ENCODE results near the gene NCR1. TPM values are rescaled to one million over a fixed set of nuclear protein-coding genes. Genes with fewer than 3 reads are reported as not detected.
"Not testable (repeated sequence)": the region's sequence is repeated elsewhere in the genome, so short reads cannot be mapped to it uniquely, and the experiment has no call there.

The NCR1 gene
- total RNA-seq, 4 donors from 2014 or later = 0.41 to 1.9 TPM; not detected in 2

DNA sequence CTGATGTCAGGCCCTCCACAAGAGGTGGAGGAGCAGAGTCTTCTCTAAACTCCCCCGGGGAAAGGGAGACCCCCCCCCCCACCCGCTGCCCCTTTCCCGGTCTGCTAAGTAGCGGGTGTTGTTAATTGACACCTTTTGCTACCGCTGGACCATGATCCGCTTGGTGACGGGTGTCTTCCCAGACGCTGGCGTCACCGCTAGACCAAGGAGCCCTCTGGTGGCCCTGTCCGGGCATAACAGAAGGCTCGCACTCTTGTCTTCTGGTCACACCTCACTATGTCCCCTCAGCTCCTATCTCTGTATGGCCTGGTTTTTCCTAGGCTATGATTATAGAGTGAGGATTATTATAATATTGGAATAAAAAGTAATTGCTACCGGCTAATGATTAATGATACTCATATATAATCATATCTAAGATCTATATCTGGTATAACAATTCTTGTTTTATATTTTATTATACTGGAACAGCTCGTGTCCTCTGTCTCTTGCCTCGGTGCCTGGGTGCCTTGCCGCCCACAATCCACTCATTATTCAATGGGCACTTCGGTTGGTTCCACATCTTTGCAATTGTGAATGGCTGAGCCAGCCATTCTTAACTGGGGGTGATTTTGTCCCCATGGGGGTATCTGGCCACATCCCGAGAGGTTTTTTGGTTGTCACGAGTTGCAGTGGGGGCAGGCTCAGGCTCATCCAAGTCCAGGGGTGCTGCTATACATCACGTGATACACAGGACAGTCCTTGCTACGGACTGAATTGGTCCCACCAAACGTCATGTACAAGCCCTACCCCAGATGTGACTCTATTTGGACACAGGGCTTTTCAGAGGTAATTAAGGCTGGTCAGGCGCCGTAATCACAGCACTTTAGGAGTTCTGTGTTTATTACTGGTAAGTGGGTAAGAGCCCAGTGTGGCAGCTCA is 14.0 kb downstream of the NCR1 start:
- TF ChIP-seq, protein P1, sequence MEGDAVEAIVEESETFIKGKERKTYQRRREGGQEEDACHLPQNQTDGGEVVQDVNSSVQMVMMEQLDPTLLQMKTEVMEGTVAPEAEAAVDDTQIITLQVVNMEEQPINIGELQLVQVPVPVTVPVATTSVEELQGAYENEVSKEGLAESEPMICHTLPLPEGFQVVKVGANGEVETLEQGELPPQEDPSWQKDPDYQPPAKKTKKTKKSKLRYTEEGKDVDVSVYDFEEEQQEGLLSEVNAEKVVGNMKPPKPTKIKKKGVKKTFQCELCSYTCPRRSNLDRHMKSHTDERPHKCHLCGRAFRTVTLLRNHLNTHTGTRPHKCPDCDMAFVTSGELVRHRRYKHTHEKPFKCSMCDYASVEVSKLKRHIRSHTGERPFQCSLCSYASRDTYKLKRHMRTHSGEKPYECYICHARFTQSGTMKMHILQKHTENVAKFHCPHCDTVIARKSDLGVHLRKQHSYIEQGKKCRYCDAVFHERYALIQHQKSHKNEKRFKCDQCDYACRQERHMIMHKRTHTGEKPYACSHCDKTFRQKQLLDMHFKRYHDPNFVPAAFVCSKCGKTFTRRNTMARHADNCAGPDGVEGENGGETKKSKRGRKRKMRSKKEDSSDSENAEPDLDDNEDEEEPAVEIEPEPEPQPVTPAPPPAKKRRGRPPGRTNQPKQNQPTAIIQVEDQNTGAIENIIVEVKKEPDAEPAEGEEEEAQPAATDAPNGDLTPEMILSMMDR (IDR thresholded peaks at IDR 0.05) = peak in 3 of 5 experiments; percentile 27 to 33 (median 30)
- DNase-seq; H3K4me1 ChIP-seq; H3K27me3 ChIP-seq; H3K9me3 ChIP-seq; H3K36me3 ChIP-seq; in situ Hi-C loops (cut with MboI; ENCODE audit: low pct_ligation_motif_present in 1 of 4, low pct_unique_long_range_greater_than_20kb in 1 of 4, low sequenced_read_pairs in 3 of 4); H3K27ac ChIP-seq; H3K4me3 ChIP-seq; intact Hi-C loops (cut with DNase I; ENCODE audit: low total_unique reads): not testable (repeated sequence)
- WGBS, 2 donors (ENCODE audit: low coverage in 1 of 2) = 52 to 56% methylated on average over 7 to 12 of the region's 24 CpGs

DNA sequence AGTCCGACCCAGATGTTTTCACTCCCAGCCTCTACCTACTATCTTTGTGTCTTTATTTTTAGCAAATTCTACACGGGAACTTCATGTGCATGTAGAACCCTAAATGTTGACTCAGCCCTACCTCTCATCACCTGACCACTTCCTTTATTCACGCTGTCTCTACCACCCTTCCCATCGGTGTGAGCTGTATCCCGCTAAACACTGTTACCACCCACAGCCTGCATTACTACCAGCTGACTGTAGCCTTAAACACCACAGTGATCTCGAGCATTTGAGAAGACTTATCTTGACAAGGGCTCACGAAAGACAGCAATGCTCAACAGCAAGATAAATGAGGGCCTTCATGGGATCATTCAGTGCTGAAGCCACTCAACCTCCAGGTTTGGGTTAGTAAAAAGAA is 15.1 kb downstream of the NCR1 start:
- Histone ChIP-seq H3K36me3 (no peaks in the 10 kb centered on the region), H3K9me3 (no peaks in the 10 kb centered on the region), H3K4me3 (no peak overlapping the region), H3K27ac (no peak overlapping the region), H3K4me1 (no peaks in the 10 kb centered on the region), H3K27me3 (peaks cover 3% of the 10 kb centered on the region)
- in situ Hi-C loops (cut with MboI; ENCODE audit: low pct_ligation_motif_present in 1 of 4, low pct_unique_long_range_greater_than_20kb in 1 of 4, low sequenced_read_pairs in 3 of 4) (no loop called here), intact Hi-C loops (cut with DNase I; ENCODE audit: low total_unique reads) (no loop called here)
- no peak for TF ChIP-seq POLR2AphosphoS5 (IDR thresholded peaks at IDR 0.05)
- TF ChIP-seq EP300 (IDR thresholded peaks at IDR 0.05; ENCODE audit: low read depth) = no peak
- TF ChIP-seq, protein P1 (IDR thresholded peaks at IDR 0.05) = no peak
- no peak for TF ChIP-seq POLR2A (IDR thresholded peaks at IDR 0.05)
- WGBS, 2 donors (ENCODE audit: low coverage in 1 of 2) = 61 to 66% methylated on average over 2 to 7 of the region's 7 CpGs
- DNase-seq = no peak

DNA sequence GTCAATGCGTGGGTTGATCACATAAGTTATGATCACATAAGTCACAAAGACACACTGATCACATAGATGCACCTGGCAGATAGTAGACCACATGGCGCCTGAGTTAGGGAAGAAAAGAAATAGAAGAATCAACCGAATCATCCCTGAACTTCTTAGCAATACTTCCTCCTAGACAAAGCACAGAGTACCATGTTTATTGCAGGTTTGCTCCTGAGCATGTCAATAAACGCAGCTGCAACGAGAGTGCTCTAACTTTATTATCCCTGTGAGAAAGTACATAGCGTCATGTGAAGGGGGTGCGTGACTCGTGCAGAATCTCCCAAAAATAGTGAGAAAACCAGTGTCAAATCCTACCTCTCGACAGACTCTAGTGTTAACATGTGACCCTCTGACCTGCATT is 17.3 kb downstream of the NCR1 start:
- Histone ChIP-seq H3K27ac (no peak overlapping the region), H3K4me1 (no peaks in the 10 kb centered on the region), H3K4me3 (no peak overlapping the region), H3K36me3 (no peaks in the 10 kb centered on the region), H3K27me3 (peaks cover 3% of the 10 kb centered on the region), H3K9me3 (no peaks in the 10 kb centered on the region)
- in situ Hi-C loops (cut with MboI; ENCODE audit: low pct_ligation_motif_present in 1 of 4, low pct_unique_long_range_greater_than_20kb in 1 of 4, low sequenced_read_pairs in 3 of 4) (no loop called here), intact Hi-C loops (cut with DNase I; ENCODE audit: low total_unique reads) (no loop called here)
- no peak for DNase-seq
- TF ChIP-seq POLR2AphosphoS5 (IDR thresholded peaks at IDR 0.05) (no peak), EP300 (IDR thresholded peaks at IDR 0.05; ENCODE audit: low read depth) (no peak), POLR2A (IDR thresholded peaks at IDR 0.05) (no peak)
- TF ChIP-seq, protein P1 (IDR thresholded peaks at IDR 0.05) = no peak
- 40 to 55% methylated on average over 6 to 9 of the region's 9 CpGs for WGBS, 2 donors (ENCODE audit: low coverage in 1 of 2)

DNA sequence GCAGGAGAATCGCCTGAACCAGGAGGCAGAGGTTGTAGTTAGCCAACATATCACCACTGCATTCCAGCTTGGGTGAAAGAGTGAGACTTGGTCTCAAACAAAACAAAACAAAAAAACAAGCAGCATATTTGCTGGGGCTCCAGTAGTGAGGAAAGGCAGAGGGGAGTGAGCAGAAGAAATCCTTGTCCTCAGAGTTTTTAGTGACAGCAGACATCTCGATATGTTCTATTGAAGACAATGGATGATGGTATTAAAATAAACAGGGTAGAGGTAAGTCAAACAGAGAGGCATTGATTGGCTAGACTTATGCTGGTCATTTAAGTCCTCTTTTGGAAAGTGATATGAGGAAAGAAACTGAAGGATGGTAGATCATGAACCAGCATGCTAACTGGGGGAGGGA is 22.4 kb downstream of the NCR1 start:
- in situ Hi-C loops (cut with MboI; ENCODE audit: low pct_ligation_motif_present in 1 of 4, low pct_unique_long_range_greater_than_20kb in 1 of 4, low sequenced_read_pairs in 3 of 4) = no loop called here

More for the DNA sequence above, 22.4 kb downstream of the NCR1 start:
- no peaks in the 10 kb centered on the region for H3K27me3 ChIP-seq
- WGBS, 2 donors (ENCODE audit: low coverage in 1 of 2) = 95 to 100% methylated on average over 2 of the region's 2 CpGs
- peaks cover 0 to 7% of the 10 kb centered on the region in 2 donors for H3K9me3 ChIP-seq
- no peaks in the 10 kb centered on the region for H3K36me3 ChIP-seq
- no peak for DNase-seq
- intact Hi-C loops (cut with DNase I; ENCODE audit: low total_unique reads) = no loop called here
- no peaks in the 10 kb centered on the region for H3K4me1 ChIP-seq
- no peak overlapping the region for H3K4me3 ChIP-seq
- TF ChIP-seq POLR2A (IDR thresholded peaks at IDR 0.05) = no peak
- TF ChIP-seq, protein P1 (IDR thresholded peaks at IDR 0.05) = no peak
- no peak overlapping the region for H3K27ac ChIP-seq

Measured in transverse colon (tissue), 4 donors.